Left kidney (tissue), 2 donors: ENCODE measurements around the gene DBN1. TPM values are rescaled to one million over a fixed set of nuclear protein-coding genes. Genes with fewer than 3 reads are reported as not detected.
"Not testable (repeated sequence)": the region's sequence is repeated elsewhere in the genome, so short reads cannot be mapped to it uniquely, and the experiment has no call there.

Experiments
- DNase-seq: peaks from one replicate; pipeline ENCODE4 v3.0.0-alpha.2; 2013
- polyA plus RNA-seq: library from polyadenylated mRNA; unstranded; fragments of 120-200 nt; gene quantifications from one replicate; pipeline ENCODE4 v1.2.1, GENCODE V29; 2013; ENCODE audit not compliant: insufficient read length

The DBN1 gene
- polyA plus RNA-seq, 1 donor, result 175 TPM

DNA sequence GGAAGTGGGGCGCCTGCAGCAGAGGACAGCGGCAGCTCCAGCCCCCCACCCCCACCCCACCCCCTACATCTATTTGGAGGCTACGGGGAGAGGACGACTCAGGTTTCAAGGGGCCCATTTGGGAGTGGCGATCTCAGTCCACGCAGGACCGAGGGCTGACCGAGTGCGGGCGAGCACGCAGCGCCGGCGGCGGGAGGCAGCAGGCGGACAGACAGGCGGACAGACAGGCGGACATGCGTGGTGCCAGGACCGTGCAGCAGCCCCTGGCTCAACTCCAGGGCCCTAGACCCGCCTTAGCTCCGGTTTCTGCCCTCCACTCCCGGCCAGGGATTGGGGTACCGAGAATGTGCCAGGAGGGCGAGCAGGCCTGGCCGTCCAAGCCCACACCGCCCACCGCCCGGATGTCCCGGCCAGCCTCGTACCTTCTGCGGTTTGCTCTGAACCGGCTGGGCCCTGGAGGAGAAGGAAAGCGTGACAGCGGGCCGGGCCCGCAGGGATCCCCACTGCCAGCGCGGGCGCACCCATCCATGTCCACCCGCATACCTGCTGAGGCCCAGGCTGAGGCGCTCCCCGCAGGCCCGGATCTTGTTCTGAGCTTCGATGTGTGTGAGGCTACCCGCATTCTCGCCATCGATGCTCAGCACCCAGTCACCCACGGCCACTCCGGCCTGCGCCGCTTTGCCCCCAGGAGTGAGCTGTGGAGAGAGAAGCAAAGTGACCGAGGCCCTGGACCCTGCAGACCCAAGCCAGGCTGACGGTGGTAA lies 18.7 kb upstream of the DBN1 start:
- DNase-seq, result no peak

- DNase-seq, result no peak
Measured at GRCh38 chr5:177491429-177491945, 18.1 kb upstream of the DBN1 start.

DNA sequence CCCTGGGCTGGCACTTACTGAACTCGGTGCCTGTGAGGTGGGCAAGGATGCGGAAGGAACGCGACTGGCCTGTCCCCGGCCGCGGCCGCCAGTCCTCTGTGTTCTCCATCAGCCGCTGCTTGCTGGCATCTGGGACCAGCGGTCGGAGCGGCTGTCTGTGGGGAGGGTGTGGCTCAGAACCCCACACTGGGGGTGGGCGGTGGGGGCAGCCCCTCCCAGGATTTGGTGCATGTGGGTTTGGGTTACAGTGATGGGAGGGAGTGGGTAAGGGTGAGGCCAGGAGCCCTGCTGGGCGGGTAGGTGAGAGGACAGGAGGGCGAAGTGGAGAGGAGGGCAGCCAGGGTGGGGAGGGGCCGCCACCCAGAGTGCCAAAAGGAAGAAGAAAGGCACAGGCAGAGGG lies 17.6 kb upstream of the DBN1 start:
- DNase-seq, result no peak

DNA sequence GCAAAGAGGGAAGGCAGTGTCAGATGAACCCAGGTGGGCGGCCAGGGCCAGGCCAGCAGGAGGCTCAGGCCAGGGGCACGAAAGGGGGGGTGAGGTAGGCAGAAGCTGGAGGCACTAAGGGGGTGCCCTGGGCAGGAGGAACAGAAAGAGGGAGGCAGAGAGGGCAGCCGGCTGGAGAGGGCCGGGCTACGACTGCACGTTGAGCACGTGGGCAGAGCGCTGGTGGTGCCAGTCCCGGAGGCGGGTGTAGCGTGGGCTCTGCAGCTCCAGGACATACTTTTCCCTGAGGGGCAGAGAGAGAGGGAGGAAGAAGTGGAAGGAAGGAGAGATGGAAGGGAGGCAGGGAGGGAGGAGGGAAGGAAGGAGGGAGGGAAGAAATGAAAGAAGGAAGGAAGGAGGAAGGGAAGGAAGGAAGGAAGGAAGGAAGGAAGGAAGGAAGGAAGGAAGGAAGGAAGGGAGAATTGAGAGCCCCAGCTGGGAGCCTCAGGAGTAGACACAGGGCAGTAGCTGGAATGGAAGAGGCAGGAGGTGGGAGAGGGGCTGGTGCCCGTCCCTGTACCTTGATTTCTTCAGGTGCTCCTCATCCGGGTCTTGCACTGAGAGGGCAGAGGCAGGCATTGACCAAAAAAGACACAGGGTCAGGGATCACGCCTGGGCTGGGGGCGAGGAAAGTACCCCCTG lies 17.0 kb upstream of the DBN1 start:
- DNase-seq, result no peak

DNA sequence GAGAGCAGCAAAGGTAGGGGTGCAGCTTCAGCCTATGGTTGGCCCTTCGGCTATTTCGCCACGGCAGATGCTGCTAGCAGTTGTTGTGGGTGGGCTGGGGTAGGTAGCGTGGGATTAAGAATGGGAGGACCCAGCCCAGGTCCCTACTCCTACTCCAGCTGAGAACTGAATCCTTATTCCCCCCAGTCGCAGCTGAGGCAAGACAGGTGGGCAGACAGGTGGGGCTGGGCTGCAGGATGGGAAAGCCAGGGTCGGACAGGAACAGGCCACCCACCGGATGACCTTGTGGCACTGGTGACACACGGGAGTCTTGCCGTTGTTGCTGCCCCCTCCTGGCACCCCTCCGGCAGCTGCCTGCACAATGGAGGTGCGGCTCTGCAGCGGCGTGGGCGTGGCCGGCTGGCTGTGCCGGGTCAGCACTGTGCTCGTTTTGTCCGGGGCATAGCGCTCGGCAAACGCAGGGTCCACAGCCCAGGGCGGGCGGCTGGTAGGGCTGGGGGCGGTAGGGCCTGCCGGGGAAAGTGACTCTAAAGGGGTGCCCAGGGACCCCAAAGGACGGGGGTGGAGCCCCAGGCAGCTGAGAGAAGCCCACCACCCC lies 15.8 kb upstream of the DBN1 start:
- DNase-seq, result no peak

- no peak for DNase-seq
Measured at GRCh38 chr5:177487975-177488374, 14.5 kb upstream of the DBN1 start.

GRCh38 chr5:177487144-177487543 lies 13.7 kb upstream of the DBN1 start:
- no peak for DNase-seq

- DNase-seq, result no peak
Measured at GRCh38 chr5:177486256-177486655, 12.8 kb upstream of the DBN1 start.

DNA sequence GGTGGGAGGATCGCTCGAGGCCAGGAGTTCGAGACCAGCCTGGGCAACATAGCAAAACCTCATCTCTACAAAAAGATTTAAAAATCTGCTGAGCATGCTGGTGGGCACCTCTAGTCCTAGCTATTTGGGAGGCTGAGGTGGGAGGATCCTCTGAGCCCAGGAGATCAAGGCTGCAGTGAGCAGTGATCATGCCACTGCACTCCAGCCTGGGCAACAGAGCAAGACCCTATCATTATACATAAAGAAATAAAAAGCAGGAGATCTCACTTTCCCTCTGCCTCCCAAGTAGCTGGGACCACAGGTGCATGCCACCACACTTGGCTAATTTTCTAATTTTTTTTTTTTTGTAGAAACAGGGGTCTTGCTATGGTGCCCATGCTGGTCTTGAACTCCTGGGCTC lies 12.3 kb upstream of the DBN1 start:
- not testable (repeated sequence) for DNase-seq

- DNase-seq, result no peak
Measured at GRCh38 chr5:177484902-177485549, 11.6 kb upstream of the DBN1 start.

- DNase-seq, result no peak
Measured at GRCh38 chr5:177483994-177484901, 10.8 kb upstream of the DBN1 start.

DNA sequence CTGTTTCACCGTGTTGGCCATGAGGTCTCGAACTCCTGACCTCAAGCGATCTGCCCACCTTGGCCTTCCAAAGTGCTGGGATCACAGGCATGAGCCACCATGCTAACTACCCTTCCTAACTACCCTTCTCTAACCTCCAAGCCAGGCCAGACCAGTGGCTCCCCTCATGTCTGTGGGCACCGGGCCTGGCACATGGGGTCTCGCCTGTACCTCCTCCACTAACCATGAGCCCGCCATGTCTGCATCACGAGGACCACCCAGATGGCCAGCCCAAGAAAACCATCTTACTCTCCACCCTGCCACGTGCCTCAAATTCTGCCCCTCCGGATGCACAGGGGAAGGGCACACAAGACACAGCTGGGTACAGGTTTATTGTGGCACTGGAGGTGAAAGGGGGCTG lies 9.6 kb upstream of the DBN1 start:
- no peak for DNase-seq

DNA sequence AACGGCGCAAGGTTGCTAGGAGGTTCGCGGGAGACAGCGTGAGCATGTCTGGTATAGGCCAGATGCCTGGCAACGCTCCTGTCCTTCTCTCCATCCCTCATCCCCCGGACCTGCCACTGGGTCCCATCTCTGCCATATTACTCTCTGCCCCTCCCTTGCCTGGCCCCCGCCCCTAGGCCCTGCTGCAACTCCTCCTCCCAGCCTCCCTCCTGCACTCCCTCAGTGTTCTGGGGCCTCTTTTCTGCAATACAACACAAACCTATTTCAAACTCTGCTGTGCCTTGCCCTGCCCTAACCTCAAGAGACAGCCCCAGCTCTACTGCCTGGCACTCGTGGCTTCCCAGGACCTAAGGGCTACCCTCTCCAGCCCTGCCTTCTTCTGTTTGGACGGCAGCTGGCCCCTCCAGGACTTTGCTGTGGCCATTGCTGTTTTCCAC lies 8.9 kb upstream of the DBN1 start:
- DNase-seq, result no peak

DNA sequence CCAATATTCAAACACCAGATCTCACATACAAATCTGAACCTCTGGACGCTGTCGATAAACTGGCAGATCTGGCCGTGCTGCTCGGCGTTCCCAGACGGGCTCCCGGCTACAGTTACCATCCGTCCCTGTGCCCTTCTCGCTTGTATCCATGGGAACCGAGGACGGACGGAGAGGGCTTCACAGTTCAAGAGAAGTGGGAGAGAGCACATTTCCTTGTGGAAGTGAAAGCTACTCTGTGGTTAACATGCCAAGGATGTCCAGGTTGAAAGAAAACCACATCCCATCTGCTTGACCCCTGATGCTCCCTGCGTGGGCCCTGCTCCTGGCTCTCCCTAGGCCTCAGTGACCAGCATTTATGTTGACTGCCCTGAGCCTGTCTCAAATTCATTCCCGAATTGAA lies 6.3 kb upstream of the DBN1 start:
- no peak for DNase-seq

DNA sequence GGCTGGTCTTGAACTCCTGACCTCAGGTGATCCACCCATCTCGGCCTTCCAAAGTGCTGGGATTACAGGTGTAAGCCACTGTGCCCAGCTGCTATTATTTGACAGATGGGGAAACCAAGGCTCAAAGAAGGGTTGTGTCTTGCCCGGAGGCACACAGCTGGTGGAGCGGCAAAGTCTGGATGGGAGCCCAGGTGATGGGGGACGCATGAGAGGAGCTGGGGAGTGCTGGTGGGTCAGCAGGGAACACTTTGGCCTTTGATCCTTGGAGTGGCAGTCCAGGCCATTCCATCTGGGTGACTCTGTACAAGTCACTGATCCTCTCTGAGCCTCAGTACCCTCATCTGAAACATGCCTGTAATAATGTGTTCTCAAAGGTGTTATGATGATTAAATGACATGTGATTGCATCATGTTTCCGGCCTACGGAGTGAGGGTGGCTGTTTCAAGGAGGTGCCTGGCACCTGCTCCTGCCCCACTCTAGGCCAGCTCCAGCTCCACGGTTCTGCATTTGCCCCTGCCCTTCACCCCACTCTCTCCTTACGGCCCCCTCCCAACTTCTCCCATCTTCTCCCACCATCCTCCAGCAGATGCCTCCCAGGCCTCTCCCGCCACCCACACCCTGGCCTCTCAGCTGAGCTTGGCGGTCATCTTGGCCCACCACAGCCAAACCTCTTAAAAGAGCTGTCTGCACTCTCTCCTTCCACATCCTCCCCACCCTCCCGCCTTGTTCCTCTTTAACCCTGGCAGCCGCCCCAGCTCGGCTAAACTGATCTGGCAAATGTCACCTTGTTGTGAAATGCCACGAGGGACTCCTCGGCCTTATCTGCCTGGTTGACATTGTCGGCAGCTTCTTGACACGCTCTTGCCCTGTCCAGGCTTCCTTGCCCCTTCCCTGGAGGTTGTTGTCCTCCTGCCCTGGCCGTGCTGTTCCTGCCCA lies 5.5 kb upstream of the DBN1 start:
- DNase-seq, result no peak

DNA sequence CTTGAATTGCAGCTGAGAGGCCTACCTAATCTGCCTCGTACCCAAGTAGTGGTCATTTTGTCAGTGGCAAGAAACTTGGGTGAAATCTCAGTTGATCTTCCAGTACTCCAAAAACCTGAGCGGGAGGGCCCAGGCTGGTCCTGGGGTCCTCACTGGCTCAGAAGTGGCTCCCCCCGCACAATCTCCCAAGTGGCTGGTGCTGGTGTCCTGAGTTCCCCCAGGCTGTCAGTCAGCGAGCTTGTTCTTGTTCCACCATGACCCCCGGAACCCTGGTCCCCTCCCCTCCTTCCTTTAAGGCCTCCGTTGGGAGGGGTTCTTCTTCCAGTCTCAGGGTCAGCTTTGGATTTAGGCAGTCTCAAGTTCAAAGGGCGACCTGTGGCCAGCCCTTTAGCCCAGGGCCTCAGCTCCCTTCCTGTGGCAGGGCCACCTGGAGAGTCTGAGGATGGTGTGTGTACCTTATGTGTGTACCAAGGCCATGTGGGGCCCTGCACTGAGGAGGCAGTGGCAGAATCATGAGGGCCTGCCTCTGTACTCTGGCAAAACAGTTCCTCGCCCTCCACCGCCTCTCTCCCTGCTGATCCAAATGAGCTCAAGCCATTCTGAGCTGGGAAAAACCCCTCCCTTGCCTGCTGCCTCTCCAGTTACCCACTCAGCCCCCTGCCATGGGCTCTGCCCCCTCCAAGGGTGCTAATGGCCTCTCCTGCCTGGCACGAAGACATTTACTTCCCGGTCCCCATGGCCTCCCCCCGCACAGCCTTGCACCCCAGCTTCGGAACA lies 4.5 kb upstream of the DBN1 start:
- DNase-seq, result no peak

DNA sequence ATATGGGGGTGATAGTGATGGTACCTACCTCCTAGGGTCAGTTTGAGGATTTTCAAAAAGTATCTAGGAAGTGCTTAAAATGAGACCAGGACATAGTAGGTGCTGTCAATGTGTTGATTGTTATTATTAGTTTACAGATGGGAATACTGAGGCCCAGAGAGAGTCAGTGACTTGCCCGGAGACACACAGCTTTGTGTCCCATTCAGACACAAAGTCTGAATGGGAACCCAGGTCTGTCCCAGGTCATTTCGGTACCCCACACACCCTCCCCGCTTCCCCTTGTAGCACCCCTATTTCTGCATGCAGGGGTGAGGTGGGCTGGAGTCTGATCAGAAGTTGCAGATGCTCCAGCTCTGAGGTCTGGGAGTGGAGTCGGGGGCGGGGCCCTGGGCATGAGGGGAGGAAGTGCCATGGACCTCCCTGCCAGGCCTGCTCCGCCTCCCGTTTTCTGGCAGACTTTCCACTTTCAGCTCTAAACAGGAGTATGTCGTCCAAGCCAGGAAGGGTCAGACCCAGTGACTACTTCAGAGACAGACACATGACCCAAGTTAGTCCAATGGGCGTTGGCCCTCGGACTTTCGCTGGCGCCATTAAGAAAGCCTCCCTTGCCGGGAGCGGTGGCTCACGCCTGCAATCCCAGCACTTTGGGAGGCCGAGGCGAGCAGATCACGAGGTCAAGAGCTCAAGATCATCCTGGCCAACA lies 3.2 kb upstream of the DBN1 start:
- no peak for DNase-seq

GRCh38 chr5:177475563-177476427 lies 2.4 kb upstream of the DBN1 start:
- no peak for DNase-seq
